Colon (tissue), 2 donors: ENCODE results near the gene UBE2I.
"Not testable (repeated sequence)": the region's sequence is repeated elsewhere in the genome, so short reads cannot be mapped to it uniquely, and the experiment has no call there.

Experiments used
- FAIRE-seq: peaks from 2 replicates; lab custom pipeline; 2012; peaks lifted over from hg19 to GRCh38; lab: Jason Lieb, UNC
- donor health status: control.
- donor health status: control.

UBE2I gene

DNA sequence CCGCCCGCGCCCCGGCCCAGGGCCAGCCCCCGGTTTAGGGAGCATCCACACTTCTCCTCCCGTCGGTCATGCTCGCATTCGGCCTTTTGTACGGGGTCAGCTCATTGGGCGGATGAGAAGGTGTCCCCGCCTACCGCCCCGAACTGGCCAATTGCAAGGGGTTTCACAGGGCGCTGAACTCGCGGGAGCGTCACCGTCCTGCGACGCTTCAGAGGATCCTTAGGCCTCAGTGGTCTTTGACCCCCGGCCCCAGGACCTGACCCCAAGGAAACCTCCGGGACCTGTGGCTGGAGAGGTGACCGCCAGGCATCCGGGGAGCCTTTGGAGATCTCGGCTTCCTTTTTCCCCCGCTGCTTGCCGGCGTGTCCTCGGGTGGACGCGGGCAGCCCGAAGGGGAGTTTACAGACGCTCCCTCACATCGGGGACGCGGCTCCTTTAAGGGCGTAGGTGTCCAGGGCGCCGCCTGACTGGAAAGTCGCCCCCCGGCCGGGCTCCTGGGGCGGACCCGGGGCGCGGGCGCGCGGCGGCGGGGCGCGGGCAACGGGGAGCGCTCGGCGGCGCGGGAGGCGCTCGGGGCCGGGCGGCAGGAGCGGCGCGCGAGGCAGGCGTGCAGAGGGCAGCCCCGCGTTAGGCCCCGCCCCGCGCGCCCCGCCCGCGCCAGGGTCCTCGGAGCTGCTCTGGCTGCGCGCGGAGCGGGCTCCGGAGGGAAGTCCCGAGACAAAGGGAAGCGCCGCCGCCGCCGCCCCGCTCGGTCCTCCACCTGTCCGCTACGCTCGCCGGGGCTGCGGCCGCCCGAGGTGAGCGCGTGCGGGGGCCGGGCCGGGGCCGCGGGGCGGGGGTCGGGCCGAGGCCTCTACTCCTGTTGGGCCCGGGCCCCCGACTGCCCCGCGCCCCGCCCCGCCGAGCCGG lies at the start of gene UBE2I:
Gene UBE2I (plus strand): TSS at position 660 of the 909 bp plus-strand sequence. CDS start 4,395 bp downstream, outside the sequence.
- no peak for FAIRE-seq

- no peak for FAIRE-seq
These were observed 49.7 kb upstream of the UBE2I start for GRCh38 chr16:1259760-1260068.

- FAIRE-seq = no peak
These were observed 49.2 kb upstream of the UBE2I start for GRCh38 chr16:1260101-1260680.

GRCh38 chr16:1261131-1261892 lies 48.1 kb upstream of the UBE2I start:
- FAIRE-seq = no peak

DNA sequence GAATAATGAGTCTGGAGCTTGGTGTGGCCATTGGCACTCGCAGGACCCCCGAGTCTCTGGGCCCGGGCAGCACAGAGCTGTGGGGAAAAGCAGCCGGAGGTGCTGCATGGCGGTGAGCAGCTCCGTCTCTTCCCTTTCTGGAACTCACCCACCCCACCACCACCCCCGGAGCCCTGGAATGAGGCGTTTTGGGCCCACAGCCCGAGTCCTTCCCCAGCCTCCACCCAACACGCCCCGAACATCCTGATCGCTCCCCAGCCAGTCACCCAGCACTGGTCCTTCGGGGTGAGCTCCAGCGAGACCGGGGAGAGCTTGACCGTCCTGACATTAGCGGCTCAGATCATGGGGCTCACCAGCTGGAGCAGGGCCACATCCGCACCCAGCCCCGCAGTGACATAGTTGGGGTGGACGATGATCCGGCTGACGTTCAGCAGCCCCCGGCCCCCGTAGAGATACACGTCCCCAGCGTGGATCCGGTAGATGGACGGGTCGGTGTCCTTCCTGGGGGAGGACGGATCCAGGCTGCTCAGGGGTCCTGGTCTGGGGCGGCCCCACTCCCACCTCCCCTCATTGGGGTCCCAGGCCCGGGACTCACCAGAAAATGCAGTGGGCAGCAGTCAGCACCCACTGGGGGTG lies 47.1 kb upstream of the UBE2I start:
- no peak for FAIRE-seq

DNA sequence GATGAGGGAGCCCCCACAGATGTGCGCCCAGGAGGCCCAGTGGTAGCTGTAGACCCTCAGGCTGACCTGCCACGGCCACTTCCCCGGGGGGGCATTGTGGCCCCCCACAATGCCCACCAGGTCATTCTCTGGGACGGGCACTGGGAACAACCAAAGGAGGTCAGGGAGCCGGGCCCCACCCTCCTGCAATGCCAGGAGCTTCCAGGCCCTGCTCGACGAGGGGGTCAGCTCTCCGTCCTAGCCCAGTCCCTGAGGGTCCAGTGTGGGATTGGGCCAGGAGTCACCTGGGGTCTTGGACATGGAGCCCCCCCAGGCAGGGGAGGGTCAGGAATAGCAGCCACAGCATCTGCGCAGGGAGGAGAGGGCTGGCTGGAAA lies 46.6 kb upstream of the UBE2I start:
- no peak for FAIRE-seq

DNA sequence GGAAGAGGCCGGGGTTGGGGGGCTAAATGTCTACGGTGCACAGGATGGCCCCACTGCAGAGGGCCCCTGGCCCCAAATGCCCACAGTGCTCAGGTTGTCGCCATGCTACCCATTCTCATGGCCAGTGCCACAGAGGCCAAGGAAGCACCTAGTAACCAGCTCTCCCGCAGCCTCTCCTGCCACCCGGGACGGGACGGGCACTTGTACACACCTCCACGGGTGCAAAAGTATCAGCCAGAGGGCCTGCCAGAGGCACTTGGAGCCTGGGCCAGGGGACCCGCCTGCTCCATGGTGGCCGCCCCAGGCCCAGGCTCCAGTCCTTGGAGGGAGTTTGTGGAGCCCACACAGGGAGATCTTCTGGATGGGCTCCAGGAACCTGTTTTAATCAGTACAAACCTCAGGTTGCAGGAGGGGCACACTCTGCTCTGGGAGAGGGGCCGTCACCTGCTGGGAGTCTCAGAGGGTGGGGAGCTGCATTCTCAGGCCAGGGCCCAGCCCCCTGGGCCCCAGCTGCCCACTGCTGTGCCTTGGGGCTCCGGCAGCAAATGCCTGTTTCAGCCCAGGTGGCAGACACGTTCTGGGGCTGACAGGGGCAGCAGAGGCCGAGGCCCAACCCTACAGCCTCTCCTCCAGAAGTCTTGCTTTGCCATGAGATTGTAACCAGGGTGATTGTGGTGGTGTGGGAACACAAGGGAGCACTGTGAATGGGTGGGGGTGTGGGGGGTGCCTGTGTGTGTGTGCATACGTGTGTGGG lies 45.7 kb upstream of the UBE2I start:
- no peak for FAIRE-seq

- FAIRE-seq = no peak
These were observed 44.9 kb upstream of the UBE2I start for GRCh38 chr16:1264345-1265089.

DNA sequence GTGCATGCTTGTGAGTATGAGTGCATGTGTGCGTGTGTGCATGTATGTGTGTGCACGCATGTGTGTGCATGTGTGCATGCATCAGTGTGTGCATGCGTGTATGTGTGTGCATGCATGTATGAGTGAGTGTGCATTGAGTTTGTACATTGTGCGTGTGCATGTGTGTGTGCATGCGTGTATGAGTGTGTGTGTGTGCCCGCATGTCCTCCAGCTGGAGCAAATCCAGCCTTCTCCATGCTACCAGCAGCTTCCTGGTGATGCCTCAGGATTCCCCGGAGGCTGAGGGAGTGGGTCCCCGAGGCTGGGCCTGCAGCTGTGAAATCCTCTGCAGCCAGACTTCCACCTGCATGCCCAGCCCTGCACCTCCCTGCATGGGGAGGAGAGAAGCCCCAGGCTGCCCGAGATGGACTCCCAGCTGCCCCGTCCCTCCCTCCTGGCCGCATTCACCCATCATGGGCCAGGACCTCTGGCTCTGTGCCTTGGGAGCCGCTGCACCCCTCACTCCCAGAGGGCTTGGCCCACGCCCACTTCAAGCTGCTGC lies 44.3 kb upstream of the UBE2I start:
- FAIRE-seq = no peak

- FAIRE-seq = no peak
These were observed 43.6 kb upstream of the UBE2I start for GRCh38 chr16:1265826-1266225.

GRCh38 chr16:1269418-1269817 lies 40.0 kb upstream of the UBE2I start:
- not testable (repeated sequence) for FAIRE-seq

DNA sequence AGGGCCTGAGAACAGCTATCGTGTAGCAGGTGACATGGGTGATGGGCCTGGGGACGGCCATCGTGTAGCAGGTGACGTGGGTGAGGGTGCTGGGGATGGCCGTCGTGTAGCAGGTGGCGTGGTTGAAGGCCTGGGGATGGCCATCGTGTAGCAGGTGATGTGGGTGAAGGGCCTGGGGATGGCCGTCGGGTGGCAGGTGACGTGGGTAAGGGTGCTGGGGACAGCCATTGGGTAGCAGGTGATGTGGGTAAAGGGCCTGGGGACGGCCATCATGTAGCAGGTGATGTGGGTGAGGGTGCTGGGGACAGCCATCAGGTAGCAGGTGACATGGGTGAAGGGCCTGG lies 38.1 kb upstream of the UBE2I start:
- FAIRE-seq = no peak

DNA sequence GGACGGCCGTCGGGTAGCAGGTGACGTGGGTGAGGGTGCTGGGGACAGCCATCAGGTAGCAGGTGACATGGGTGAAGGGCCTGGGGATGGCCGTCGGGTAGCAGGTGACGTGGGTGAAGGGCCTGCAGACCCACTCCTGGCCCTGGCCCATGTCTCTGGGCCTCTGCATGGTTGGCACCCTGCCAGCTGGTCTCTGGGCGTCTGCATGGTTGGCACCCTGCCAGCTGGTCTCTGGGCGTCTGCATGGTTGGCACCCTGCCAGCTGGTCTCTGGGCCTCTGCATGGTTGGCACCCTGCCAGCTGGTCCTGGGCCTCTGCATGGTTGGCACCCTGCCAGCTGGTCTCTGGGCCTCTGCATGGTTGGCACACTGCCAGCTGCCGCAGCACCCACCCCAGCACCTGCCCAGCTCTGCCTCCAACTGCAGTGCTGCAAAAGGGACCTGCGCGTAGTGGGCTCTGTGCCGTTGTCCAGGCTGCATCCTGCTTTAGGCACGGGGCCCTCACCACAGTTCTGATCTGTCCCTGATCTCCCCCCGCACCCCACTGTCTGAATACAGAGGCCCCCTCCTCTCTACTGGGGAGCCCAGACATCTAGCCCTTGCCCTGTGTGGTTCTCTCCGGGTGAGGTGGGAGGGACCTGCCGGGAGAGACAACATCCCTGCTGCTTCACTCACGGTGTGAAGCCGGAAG lies 37.6 kb upstream of the UBE2I start:
- FAIRE-seq = not testable (repeated sequence)

- no peak for FAIRE-seq
These were observed 36.8 kb upstream of the UBE2I start for GRCh38 chr16:1272453-1273198.

- no peak for FAIRE-seq
These were observed 35.6 kb upstream of the UBE2I start for GRCh38 chr16:1273816-1274215.

DNA sequence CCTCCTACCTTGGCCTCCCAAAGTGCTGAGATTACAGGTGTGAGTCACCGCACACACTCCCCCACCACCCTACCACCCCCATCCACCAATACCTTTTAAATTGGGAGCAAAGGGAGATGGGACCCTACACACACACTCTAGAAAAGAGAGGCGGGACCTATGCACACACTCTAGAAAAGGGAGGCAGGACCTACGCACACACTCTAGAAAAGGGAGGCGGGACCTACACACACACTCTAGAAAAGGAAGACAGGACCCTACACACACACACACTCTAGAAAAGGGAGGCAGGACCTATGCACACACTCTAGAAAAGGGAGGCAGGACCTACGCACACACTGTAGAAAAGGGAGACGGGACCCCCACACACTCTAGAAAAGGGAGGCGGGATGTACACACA lies 34.7 kb upstream of the UBE2I start:
- FAIRE-seq = no peak

GRCh38 chr16:1275791-1276579 lies 33.5 kb upstream of the UBE2I start:
- FAIRE-seq = no peak

- no peak for FAIRE-seq
These were observed 32.9 kb upstream of the UBE2I start for GRCh38 chr16:1276580-1276878.

GRCh38 chr16:1277151-1277598 lies 32.3 kb upstream of the UBE2I start:
- no peak for FAIRE-seq
